Measurements from ENCODE around the gene SHC2. TPM values are rescaled to one million over a fixed set of nuclear protein-coding genes. Genes with fewer than 3 reads are reported as not detected.
"Not testable (repeated sequence)": the region's sequence is repeated elsewhere in the genome, so short reads cannot be mapped to it uniquely, and the experiment has no call there.

The SHC2 gene
- total RNA-seq, 2 donors from 2014 or later: 2.7 to 9.5 TPM

DNA sequence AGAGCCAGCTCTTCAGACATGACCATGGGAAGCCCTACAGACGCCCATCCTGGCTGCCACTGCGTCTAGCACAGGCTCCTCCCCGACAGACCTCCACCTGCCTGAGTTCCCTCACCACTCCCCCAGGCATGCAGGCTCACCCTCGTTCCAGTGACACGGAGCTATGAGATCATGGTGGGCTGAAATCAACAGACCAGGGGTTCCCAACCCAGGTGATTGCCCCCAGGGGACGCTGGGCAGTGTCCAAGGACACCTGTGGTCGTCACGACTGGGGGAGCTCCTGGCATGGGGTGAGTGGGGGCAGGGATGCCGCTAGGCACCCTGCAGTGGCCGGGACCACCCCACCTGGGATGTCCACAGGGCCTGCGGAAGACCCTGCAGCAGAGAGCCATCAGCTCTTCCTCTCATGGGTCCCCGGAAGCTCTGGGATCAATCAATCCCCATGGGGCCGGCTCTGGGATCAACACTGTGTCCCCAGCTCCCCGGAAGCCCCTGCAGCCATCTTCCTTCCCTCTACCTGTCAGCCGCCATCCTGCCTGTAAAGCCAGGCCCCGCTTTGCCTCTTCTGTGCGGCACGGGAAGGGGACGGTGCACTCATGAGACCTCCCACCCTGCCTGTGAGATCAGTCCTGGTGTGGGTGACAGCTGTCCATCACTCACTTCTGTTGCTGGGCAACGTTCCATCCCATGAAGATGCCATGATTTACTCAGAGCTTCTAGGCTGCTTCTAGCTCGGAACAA lies 22.7 kb upstream of the SHC2 start:
- TF ChIP-seq, protein P1, sequence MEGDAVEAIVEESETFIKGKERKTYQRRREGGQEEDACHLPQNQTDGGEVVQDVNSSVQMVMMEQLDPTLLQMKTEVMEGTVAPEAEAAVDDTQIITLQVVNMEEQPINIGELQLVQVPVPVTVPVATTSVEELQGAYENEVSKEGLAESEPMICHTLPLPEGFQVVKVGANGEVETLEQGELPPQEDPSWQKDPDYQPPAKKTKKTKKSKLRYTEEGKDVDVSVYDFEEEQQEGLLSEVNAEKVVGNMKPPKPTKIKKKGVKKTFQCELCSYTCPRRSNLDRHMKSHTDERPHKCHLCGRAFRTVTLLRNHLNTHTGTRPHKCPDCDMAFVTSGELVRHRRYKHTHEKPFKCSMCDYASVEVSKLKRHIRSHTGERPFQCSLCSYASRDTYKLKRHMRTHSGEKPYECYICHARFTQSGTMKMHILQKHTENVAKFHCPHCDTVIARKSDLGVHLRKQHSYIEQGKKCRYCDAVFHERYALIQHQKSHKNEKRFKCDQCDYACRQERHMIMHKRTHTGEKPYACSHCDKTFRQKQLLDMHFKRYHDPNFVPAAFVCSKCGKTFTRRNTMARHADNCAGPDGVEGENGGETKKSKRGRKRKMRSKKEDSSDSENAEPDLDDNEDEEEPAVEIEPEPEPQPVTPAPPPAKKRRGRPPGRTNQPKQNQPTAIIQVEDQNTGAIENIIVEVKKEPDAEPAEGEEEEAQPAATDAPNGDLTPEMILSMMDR (IDR thresholded peaks at IDR 0.05): no peak
- no peak for DNase-seq
- intact Hi-C loops (cut with DNase I): no loop called here

GRCh38 chr19:482186-483041 lies 21.6 kb upstream of the SHC2 start:
- no peak overlapping the region for H3K27ac ChIP-seq
- no peaks in the 10 kb centered on the region for H3K36me3 ChIP-seq
- intact Hi-C loops (cut with DNase I): no loop called here
- H3K4me3 ChIP-seq: no peak overlapping the region
- peaks cover 4% of the 10 kb centered on the region for H3K27me3 ChIP-seq
- TF ChIP-seq, protein P1 (IDR thresholded peaks at IDR 0.05): no peak
- no peak for DNase-seq
- no peaks in the 10 kb centered on the region for H3K4me1 ChIP-seq
- H3K9me3 ChIP-seq: no peaks in the 10 kb centered on the region
- no peak overlapping the region for H3K9ac ChIP-seq (ENCODE audit: low read depth in 2 of 2, low read length in 2 of 2)

More for the DNA sequence above, 22.7 kb upstream of the SHC2 start:
- H3K4me3 ChIP-seq: no peak overlapping the region
- no peak overlapping the region for H3K9ac ChIP-seq (ENCODE audit: low read depth in 2 of 2, low read length in 2 of 2)
- H3K4me1 ChIP-seq: no peaks in the 10 kb centered on the region
- peaks cover 4% of the 10 kb centered on the region for H3K27me3 ChIP-seq
- no peaks in the 10 kb centered on the region for H3K9me3 ChIP-seq
- H3K27ac ChIP-seq: no peak overlapping the region
- H3K36me3 ChIP-seq: no peaks in the 10 kb centered on the region

- H3K4me1 ChIP-seq; H3K27me3 ChIP-seq; H3K27ac ChIP-seq; intact Hi-C loops (cut with DNase I); H3K36me3 ChIP-seq; H3K9me3 ChIP-seq; H3K9ac ChIP-seq (ENCODE audit: low read depth in 2 of 2, low read length in 2 of 2); DNase-seq; H3K4me3 ChIP-seq: not testable (repeated sequence)
Observed at GRCh38 chr19:481100-481499, 20.3 kb upstream of the SHC2 start.

DNA sequence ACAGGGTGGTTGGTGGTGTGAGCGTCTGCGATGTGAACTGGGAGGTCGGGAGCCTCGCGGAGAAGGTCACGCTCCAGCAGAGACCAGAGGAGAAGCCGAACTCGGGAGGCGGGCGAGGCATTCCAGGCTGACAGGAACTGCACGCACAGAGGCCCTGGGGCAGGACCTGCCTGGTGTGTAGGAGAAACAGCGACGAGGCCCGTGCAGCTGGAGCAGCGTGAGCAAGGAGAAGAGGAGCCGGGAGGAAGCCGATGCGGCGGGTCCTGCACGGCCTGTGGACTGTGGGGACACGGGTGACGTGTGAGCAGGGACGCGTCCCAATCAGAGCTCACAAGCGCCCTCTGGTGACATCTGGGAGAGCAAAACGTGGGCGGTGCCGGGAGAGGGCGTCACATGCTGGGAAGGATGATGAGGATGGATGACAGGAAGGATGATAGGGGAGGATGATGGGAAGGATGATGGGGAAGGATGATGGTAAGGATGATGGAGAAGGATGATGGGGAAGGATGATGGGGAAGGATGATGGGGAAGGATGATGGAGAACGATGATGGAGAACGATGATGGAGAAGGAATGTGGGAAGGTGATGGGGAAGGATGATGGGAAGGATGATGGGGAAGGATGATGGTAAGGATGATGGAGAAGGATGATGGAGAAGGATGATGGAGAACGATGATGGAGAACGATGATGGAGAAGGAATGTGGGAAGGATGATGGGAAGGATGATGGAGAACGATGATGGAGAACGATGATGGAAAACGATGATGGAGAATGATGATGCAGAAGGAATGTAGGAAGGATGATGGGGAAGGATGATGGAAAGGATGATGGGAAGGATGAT lies 19.4 kb upstream of the SHC2 start:
- peak; percentile 78 for DNase-seq
- no peak overlapping the region for H3K27ac ChIP-seq
- H3K4me1 ChIP-seq: no peaks in the 10 kb centered on the region
- H3K4me3 ChIP-seq: no peak overlapping the region
- no peaks in the 10 kb centered on the region for H3K27me3 ChIP-seq
- TF ChIP-seq, protein P1 (IDR thresholded peaks at IDR 0.05): peak; percentile 49
- peak overlapping the region in 1 of 2 donors; percentile 24 for H3K9ac ChIP-seq (ENCODE audit: low read depth in 2 of 2, low read length in 2 of 2)
- no peaks in the 10 kb centered on the region for H3K9me3 ChIP-seq
- H3K36me3 ChIP-seq: no peaks in the 10 kb centered on the region
- intact Hi-C loops (cut with DNase I): no loop called here

DNA sequence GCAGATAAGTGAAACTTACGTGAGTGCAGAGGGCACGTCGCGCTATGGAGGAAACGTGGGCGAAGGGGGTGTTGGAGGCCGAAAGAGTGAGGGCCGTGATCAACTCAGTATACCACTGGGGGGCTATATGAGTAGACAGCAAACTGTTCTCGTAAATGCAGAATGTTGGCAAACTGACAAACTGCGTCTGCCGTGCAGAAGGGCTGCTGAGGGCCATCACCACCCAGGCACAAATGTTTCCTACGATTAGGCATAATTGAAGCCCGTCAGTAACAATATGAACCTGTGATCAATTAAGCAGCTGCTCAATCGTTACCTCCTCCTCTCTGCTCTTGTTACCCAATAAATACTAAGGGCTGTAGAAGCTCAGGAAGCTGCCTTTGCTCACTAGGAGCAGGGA lies 18.1 kb upstream of the SHC2 start:
- TF ChIP-seq, protein P1 (IDR thresholded peaks at IDR 0.05): no peak
- Histone ChIP-seq H3K36me3 (no peaks in the 10 kb centered on the region), H3K4me1 (no peaks in the 10 kb centered on the region), H3K27me3 (no peaks in the 10 kb centered on the region), H3K9ac (ENCODE audit: low read depth in 2 of 2, low read length in 2 of 2) (no peak overlapping the region), H3K4me3 (no peak overlapping the region), H3K9me3 (no peaks in the 10 kb centered on the region), H3K27ac (no peak overlapping the region)
- DNase-seq: no peak
- intact Hi-C loops (cut with DNase I): loop anchor here (10.0 kb wide), 1 partner anchor 94 kb away; no protein-coding TSS in a partner anchor
